GM21528 (cell line): ENCODE results near the gene CARNS1.

ENCODE experiments used
- ATAC-seq: cut with Tn5 transposase; IDR thresholded peaks from one replicate; pipeline ENCODE4 v1.9.1; 2021; ENCODE audit warnings: mild to moderate bottlenecking, moderate library complexity; ENCODE audit not compliant: unreplicated experiment, low FRiP score

CARNS1 gene

DNA sequence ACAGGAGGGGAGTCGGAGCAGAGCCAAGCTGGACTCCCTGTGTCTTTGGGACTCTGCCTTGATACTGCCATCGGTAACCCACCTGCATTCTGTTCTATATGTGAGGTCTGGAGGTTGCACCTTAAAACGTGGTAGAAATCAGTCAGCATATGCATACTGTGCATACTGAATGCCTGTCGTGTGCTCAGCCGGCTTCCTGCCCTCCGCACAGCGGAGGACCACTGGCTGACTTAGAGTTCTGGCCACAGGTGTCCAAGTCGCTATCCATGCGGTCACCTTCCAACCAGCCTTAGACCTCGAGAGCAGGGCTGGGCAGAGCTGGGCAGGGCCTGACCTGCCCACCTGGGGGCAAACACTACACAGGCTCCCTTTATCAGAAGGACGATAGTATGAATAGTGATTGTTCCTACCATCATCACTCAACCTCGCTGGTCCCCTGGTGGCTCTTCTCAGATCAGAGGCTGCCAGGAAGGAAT lies 7.8 kb upstream of the CARNS1 start:
- ATAC-seq = no peak

DNA sequence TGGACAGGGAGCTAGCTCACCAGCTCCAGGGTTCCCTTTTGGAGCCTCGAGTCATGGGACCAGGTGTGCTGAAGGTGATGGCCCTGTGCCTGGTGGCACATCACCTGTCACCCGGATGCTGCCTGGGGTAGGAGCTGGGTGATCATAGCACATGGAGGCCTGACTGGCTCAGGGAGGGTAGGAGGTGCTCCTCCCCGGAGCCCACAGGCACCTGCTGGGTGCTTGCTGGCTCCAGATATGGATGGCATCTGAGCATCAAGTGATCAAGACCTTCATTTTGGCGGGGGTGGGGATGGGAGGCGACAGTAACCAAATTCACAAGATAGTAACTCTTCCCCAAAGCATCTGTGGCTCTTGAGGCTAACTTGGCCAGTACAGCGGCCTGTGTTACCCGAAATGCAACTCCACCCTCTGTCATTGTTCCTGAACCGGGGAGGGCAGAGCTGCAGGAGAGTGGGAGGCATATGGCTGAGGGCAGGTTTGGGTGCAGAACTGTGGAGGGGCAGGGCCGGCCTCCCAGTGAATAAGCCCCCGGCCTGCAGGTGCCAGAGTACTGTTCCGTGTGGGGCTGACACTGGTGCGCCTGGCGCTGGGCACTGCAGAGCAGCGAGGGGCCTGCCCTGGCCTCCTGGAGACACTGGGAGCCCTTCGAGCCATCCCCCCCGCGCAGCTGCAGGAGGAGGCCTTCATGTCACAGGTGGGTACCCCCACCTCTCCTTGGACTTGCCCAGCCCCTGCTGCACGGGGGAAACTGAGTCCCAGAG lies 6.9 kb upstream of the CARNS1 start:
- ATAC-seq = peak; percentile 23

DNA sequence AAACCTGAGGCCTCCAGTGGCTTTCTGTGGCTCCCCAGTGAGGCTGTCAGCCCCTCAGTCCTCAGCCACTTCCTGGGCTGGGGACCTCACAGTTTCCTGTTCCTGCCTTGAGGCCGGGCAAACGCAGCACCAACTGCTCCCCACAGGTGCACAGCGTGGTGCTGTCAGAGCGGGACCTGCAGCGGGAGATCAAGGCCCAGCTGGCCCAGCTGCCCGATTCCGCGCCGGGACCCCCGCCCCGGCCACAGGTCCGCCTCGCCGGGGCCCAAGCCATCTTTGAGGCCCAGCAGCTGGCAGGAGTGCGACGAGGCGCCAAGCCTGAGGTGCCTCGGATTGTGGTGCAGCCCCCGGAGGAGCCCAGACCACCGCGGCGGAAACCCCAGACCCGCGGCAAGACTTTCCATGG lies 6.2 kb upstream of the CARNS1 start:
- peak; percentile 51 for ATAC-seq

DNA sequence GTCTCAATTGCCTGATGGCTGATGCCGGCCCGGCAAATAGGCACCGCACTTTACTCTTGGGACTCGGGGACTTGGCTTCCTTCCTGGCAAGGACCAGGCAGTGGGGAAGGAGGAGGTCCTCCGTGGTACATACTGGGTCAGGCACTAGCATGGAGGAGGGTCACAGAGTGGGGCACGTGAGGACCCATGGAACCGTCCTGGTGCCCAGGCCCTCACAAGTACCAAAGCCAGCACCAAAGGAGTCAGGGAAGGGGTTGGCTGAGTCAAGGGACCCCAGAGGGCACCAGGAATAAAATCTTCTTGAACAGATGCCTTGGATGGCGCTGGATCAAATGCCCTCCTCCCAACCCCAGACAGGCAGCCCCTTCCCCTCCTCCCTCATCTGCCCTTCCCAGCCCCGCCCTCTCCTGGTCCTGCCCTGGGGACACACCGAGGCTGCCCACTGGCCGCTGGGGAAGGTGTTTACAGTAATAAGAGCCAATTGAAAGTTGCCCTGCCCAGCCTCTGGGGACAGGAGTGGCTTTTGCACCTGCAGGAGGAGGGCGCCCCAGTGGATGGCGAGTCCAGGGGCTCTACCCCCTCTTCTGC lies 5.6 kb upstream of the CARNS1 start:
- ATAC-seq = no peak

DNA sequence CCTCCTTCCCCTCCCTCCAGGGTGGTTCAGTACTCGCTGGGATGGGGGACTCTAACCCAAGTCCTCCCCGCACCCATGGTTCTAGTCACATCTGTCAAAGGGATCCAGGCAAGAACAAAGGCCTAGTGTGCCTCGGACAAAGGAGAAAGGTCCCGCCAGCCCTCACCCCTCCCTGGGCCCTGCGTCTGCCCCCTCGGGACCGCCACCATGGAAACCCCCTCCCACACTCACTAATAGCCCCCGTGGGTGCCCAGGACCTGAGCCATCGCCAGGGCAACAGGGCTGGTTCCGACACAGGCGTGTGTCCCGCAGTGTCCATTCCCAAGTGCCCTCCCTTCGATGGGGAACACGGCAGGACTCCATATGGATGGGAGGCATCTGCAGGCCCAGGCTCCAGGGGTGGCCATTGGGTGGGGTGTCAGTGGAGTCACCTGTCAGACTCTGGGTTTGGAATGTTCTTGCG lies 5.1 kb upstream of the CARNS1 start:
- no peak for ATAC-seq

DNA sequence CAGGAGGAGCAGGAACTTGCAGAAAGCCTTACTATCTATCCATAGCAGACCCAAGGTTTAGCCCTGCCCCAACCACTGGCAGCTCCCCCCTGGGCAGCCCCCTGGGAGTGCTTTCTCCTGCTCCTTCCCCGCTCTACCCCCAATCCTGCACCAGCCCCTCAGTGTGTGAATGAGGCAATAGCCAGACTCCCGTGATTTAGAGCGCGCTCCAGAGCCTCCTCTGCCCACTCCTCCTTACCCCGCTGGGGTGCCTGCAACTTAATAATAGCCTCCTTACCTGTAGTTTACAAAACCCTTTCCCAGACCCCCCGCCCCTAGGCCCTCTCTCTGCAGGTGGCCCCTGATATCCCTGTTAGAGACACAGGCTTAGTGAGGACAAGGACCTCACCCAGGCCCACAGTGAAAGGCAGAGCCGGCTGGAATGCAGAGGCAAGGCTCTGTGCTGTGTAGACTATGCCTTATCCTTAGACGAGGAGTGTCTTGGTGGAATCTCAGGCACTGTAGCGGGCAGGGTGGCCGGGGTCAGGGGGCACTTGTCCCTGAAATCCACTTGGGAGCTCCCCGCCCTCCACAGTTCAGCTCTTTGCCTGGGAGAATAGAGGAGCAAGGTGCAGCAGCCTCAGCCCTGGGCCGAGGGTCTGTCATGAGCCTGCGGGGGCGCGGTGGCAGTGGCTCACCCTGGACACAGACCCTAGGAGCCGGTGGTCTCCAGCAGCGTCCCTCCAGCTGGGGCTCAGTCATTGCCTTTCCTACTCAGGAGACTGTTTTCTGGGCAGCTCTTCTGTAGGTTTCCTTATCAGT lies 4.3 kb upstream of the CARNS1 start:
- no peak for ATAC-seq

DNA sequence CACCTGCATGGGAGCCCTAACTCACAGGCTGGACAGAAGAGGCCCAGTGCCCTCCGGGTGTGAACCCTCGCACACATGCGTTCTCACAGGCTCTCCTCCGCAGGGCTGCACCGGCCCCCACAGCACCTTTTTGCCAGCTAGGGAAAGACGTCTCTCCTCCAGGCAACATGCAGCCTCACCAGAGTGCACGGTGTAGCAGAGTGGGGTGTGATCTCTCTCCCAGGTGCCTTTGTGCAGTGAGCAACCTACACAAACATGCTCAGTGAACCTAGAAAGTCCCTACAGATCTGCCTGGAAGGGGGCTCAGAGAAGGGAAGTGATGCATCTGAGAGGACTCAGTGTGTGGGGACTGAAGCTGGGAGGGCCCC lies 3.7 kb upstream of the CARNS1 start:
- no peak for ATAC-seq

DNA sequence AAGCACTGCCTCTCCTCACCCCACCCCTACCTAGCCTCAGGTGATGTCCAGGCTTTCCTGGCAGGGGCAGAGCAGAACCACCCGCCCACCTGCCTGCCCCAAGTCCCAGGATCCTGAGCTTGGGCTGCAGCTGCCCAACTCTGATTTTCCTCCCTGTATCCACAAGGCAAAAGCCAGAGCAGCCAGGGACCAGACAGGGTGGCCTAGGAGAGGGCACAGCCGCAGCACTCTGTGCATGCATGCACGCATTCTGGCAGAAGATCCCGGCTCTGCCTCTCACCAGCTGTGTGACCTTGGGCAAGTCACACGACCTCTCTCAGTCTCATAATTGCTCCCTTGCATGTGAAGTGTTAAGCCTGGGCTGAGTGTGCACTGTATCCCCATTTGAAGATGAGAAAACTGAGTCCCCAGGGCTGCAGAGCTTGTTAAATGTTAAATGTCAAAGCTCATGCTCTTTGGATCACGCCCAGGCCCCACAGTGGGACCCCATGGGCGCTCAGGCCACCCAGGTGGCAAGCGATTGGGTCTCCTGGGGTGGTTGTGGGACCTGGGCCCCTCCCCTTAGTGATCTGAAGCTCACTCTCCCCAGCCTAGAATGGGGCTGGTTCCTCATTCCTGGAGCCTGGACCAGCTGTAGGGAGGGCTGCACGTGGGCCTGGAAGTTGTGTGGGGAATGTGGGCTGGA lies 2.8 kb upstream of the CARNS1 start:
- ATAC-seq = no peak

DNA sequence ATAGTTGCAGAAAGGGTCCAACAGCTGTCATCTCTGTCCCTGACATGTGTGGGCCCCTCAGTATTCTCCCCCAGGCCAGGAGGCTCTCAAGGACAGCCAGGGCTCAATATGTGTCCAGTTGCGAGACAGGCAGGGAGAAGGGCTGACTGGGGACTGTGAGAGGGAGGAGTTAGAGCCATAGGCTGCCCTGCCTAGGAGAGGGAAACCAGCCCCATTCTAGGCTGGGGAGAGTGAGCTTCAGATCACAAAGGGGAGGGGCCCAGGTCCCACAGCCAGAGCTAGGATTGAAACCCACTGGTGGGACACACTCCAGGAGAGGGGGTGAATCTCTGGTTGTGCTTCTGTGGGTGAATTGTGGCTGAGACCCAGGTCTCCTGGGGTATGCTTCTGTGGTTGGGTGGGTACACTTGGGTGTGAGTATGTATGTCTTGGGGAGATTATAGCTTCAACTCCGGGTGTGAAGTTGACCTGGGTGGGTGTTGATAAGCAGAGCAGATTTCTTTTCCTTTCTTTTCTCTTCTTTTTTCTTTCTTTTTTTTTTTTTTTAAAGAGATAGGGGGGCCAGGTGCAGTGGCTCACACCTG lies 2.1 kb upstream of the CARNS1 start:
- no peak for ATAC-seq

DNA sequence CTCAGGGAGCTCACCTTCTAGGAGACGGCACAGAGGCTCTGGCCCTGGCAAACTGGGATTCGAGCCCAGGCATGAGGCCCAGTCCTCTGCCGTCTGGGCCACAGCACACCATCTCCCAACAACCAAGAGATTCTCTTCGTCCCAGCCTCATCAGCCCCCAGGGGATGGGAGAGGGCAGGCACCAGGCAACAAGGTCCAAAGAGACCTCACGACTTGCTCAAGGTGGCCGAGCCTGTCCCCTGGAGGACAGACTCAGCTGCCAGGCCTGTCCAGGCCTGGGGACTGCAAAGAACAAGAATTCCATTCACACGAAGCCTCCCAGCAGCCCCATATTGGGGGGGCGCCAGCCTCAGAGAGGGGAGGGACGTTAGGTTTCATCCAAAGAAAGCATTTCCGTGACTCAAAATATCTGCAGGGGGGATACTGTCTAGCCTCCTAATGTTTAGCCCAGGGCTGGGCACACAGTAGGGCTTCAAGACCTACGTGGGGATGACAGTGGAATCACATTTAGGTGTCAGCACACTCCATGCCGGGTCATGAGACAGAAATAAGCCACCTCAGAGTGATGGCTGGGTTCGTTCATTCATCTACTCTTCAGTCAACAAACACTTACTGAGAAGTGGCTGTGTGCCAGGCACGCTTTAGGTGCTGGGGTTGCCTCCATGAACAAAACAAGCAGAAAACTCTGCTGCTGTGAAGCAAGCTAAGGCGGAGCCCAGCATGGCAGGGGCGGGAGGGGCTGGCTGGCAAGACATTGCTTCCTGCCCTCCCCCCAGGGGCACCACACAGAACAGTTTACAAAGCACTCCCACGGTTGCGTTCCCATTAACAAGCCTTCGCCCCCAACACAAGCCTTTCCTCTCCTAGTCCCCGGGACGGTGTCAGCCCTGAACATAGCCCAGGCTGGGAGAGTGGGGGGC lies 1.2 kb downstream of the CARNS1 start:
- ATAC-seq = no peak

DNA sequence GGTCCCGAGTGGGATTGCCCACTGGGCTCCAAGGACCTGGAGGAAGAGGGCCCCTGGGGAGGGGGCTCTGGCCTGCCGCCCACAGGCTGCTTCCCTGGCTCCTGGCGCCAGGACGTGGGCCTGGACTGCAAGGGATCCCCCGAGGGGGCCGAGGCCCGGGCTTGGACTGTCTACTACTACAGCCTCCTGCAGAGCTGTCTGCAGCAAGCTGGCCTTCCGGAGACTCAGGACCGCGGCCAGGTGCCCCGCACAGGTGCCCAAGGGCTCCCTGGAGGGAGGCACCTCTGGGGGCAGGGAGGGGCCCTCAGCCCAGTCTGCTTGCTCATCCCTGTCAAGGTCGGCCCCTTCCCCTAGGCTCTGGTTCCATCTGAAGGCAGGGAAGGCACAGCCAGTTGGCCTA lies 1.9 kb downstream of the CARNS1 start:
- no peak for ATAC-seq

DNA sequence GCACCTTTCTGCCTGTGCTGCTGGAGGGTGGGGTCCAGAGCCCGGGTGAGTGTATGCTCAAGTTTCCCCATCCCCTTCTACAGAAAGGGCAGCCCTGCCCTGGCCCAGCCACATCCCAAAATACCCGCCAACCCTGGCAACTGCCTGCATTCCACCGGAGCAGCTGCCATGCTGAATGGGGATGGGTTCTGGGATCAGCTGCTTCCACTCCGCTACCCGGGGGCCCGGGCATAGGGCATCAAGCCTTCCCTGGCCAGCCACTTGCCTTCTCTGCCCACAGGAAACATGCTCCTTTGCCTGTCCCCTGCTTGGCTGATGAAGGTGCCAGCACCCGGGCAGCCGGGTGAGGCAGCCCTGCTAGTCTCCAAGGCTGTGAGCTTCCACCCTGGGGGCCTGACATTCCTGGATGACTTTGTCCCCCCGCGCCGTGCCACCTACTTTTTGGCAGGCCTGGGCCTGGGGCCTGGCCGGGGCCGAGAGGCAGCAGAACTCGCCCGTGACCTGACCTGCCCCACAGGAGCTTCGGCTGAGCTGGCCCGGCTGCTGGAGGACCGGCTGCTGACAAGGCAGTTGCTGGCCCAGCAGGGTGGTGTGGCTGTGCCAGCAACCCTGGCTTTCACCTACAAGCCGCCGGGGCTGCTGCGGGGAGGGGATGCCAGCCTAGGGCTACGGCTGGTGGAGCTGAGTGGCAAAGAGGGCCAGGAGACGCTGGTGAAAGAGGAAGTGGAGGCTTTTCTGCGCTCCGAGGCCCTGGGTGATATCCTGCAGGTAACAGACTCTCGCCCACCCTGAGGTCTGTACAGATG lies 3.2 kb downstream of the CARNS1 start:
- no peak for ATAC-seq

DNA sequence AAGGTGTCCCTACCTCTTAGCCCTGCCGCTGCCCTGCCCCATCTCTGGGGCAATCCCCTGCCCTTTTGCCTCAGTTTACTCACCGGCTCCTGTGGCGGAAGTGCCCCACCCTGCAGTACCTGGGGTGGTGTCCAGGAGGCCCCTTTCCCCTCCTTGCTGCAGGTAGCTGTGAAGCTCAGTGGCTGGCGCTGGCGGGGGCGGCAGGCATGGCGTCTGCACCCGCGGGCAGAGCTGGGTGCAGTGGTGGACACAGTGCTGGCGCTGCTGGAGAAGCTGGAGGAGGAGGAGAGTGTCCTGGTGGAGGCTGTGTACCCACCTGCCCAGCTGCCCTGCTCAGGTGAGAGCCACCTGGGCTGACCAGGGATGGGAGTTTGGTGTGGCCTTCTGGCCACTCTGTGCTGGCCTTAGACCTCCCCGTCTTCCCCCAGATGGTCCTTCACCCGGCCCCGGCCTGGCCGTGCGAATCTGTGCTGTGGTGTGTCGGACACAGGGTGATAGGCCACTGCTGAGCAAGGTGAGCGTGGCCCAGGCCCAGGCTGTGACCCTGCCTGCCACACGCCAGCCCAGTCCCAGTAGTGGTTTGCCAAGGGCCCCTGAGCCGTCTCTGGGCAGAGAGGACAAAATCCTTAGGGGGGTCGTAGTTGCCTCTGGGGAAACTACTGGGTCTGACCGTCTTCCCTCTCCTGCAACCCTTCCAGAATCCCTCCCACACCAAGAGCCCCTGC lies 4.0 kb downstream of the CARNS1 start:
- no peak for ATAC-seq

DNA sequence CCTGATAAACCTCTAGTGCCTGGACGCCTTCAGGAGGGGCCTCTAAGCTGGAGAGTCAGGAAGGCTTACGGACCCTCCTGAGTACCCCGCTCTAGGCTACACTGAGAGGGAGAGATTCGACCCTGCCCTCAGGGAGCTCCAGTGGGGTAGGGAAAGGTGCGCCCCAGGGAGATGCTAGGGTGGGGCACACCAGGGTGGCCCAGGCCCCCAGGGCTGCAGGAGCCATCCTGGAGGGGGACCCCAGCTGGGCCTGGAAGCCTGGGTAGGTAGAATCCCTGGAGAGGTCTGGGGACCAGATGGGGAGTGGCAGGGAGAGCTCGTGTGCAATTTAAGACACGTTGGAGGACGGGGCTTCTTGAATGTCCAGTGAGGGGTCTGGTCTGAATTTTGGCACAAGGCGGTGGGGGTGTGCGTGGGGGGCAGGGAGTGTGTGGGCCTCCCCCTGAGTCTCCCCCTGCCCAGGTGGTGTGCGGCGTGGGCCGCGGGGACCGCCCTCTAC lies 4.7 kb downstream of the CARNS1 start:
- no peak for ATAC-seq

DNA sequence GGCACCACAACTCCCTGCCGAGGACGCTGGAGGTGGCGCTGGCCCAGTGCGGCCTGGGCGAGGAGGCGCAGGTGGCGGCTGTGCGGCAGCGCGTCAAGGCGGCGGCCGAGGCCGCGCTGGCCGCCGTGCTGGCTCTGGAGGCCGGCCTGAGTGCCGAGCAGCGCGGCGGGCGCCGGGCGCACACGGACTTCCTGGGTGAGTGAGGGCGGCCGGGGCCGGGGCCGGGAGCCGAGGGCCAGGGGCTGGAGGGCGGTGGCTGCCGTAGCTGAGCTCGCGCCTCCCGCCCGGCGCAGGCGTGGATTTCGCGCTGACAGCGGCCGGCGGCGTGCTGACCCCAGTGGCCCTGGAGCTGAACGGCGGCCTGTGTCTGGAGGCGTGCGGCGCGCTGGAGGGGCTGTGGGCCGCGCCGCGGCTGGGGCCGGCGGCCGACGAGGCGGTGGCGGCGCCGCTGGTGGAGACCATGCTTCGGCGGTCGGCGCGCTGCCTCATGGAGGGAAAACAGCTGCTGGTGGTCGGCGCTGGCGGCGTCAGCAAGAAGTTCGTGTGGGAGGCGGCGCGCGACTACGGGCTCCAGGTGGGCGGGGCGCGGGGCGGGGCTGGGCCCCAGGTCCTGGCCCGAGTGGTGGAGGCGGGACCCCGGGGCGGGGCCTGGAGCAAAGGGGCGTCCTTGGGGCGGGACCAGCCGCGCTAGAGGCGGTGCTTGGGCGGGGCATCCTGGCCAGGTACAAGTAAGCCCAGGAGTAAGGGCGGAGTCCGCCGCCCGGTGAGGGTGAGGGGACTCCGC lies 5.4 kb downstream of the CARNS1 start:
- peak; percentile 74 for ATAC-seq

DNA sequence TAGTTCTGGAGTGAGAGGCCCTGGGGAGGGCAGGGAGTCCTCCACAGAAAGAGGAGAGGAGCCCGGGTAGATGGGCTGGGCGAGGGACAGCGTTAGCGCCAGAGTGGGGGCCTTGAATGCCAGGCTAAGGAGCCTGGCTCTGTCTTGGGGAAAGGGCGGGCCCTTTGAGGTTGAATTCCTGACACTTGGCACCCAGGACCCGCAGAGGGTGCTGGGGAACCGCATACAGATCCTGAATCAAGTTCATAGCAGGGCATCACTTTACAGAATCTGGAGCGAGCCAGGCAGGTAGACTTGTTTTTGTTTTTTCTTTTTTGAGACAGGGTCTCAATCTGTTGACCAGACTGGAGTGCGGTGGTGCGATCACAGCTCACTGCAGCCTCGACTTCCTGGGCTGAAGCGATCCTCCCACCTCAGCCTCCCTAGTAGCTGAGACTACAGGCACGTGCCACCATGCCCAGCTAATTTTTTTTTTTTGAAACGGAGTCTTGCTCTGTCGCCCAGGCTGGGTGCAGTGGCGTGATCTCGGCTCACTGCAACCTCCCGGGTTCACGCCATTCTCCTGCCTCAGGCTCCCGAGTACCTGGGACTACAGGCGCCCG lies 6.1 kb downstream of the CARNS1 start:
- no peak for ATAC-seq

DNA sequence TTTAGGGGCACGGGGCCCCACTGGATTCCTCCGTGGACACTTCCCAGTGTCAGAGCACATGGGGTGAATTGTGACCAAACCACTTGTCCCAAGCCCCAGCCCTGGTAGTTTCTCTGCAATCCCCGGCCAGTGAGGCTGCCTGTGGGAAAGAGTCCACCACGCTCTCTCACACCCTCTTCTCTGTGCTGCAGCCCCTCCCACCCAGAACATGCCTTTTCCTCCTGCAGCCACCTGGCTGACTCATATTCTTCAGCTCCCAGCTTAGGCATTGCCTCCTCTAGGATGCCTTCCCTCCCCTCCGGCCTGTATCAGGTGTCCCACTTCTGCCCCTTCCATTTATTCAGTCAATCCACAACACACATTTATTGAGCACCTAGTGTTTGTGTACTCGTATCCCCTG lies 7.4 kb downstream of the CARNS1 start:
- no peak for ATAC-seq
